OCI-LY3 (cell line): ENCODE data around the gene SPSB4.
"Not testable (repeated sequence)": the region's sequence is repeated elsewhere in the genome, so short reads cannot be mapped to it uniquely, and the experiment has no call there.

Experiments
- H2AFZ ChIP-seq: fragments of 200-600, 300-600 bp; shearing (Covaris generic); 2 replicates; pipeline ENCODE4 v1.6.0; 2014; ENCODE audit warnings: antibody characterized with exemption, low read depth, low read length
- H3K27ac ChIP-seq: fragments of 200-600, 300-600 bp; sonication (generic); 2 replicates; pipeline ENCODE4 v1.5.1; 2014; ENCODE audit warnings: mild to moderate bottlenecking, low read length, moderate library complexity, mixed read lengths
- H3K27me3 ChIP-seq: fragments of 200-600, 300-600 bp; sonication (generic); 2 replicates; pipeline ENCODE4 v1.6.1; 2014; ENCODE audit warnings: low read depth, low read length, mixed read lengths
- H3K36me3 ChIP-seq: fragments of 200-600, 300-600 bp; sonication (generic); replicated peaks from 2 replicates; pipeline ENCODE3; 2014; ENCODE audit warnings: low read depth, low read length, mixed read lengths
- H3K4me1 ChIP-seq: fragments of 300-600, 200-600 bp; sonication (generic); 2 replicates; pipeline ENCODE4 v1.6.1; 2014; ENCODE audit warnings: low read length, mixed read lengths
- H3K4me2 ChIP-seq: fragments of 200-600, 300-600 bp; sonication (generic); 2 replicates; pipeline ENCODE4 v1.6.1; 2014; ENCODE audit warnings: low read length, mixed read lengths
- H3K4me3 ChIP-seq: fragments of 300-600, 200-600 bp; sonication (generic); 2 replicates; pipeline ENCODE4 v1.5.1; 2014; ENCODE audit warnings: antibody characterized with exemption, mild to moderate bottlenecking, low read length, moderate library complexity
- H3K79me2 ChIP-seq: fragments of 300-600, 200-600 bp; shearing (Covaris generic); 2 replicates; pipeline ENCODE4 v1.6.1; 2014; ENCODE audit warnings: mild to moderate bottlenecking, low read length, mixed read lengths
- H3K9ac ChIP-seq: fragments of 300-600, 200-600 bp; shearing (Covaris generic); 2 replicates; pipeline ENCODE4 v1.6.0; 2014; ENCODE audit warnings: mild to moderate bottlenecking, low read length, moderate library complexity
- H3K9me3 ChIP-seq: fragments of 200-600, 300-600 bp; shearing (Covaris generic); 2 replicates; pipeline ENCODE4 v1.6.1; 2014; ENCODE audit warnings: low read length, mixed read lengths; ENCODE audit not compliant: insufficient read depth
- H4K20me1 ChIP-seq: fragments of 200-600, 300-600 bp; sonication (generic); 2 replicates; pipeline ENCODE4 v1.6.1; 2016; ENCODE audit warnings: low read length, mixed read lengths; ENCODE audit not compliant: insufficient read depth
- EZH2phosphoT487 ChIP-seq: fragments of 200-600 bp; shearing (Covaris generic); IDR thresholded peaks from 2 replicates; pipeline ENCODE4 v1.6.1; 2018; ENCODE audit warnings: antibody characterized with exemption, mixed run types, low read depth
- TF ChIP-seq, protein P1 (sequence below): fragments of 200-600, 300-600 bp; sonication (generic); IDR thresholded peaks from 2 replicates; pipeline ENCODE4 v1.5.1; 2014; ENCODE audit warnings: antibody characterized with exemption, low read length, low read depth

SPSB4 gene

DNA sequence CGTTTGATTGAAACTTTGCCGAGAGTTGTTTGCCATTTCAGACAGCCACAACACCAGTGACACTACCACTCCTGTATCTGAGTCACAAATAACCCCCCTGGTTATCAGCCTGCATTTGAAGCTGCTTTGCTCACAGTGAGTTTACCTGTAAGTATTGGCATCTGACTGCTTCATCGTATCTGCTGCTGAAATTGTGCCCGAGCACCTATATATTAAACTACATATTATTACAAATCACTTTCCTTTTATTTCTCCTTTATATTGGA lies 39.2 kb upstream of the SPSB4 start:
- no peak overlapping the region for H2AFZ ChIP-seq
- peak overlapping the region; percentile 29 for H3K4me2 ChIP-seq

GRCh38 chr3:141012571-141012970 lies 38.6 kb upstream of the SPSB4 start:
- no peak for TF ChIP-seq EZH2phosphoT487
- TF ChIP-seq, protein P1, sequence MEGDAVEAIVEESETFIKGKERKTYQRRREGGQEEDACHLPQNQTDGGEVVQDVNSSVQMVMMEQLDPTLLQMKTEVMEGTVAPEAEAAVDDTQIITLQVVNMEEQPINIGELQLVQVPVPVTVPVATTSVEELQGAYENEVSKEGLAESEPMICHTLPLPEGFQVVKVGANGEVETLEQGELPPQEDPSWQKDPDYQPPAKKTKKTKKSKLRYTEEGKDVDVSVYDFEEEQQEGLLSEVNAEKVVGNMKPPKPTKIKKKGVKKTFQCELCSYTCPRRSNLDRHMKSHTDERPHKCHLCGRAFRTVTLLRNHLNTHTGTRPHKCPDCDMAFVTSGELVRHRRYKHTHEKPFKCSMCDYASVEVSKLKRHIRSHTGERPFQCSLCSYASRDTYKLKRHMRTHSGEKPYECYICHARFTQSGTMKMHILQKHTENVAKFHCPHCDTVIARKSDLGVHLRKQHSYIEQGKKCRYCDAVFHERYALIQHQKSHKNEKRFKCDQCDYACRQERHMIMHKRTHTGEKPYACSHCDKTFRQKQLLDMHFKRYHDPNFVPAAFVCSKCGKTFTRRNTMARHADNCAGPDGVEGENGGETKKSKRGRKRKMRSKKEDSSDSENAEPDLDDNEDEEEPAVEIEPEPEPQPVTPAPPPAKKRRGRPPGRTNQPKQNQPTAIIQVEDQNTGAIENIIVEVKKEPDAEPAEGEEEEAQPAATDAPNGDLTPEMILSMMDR: no peak
- no peaks in the 10 kb centered on the region for H3K79me2 ChIP-seq
- no peaks in the 10 kb centered on the region for H3K36me3 ChIP-seq
- no peak overlapping the region for H3K27ac ChIP-seq
- no peak overlapping the region for H3K9ac ChIP-seq
- no peaks in the 10 kb centered on the region for H4K20me1 ChIP-seq
- no peak overlapping the region for H3K4me3 ChIP-seq
- no peaks in the 10 kb centered on the region for H3K9me3 ChIP-seq
- 0 out of 2 replicates have a peak, but pooled peaks cover 2% of the 10 kb centered on the region for H3K4me1 ChIP-seq
- no peak overlapping the region for H2AFZ ChIP-seq
- no peak overlapping the region for H3K4me2 ChIP-seq
- peaks cover 8% of the 10 kb centered on the region for H3K27me3 ChIP-seq

More for the DNA sequence above, 39.2 kb upstream of the SPSB4 start:
- Histone ChIP-seq H3K4me3 (no peak overlapping the region), H4K20me1 (no peaks in the 10 kb centered on the region), H3K36me3 (no peaks in the 10 kb centered on the region), H3K27ac (no peak overlapping the region), H3K27me3 (peaks cover 13% of the 10 kb centered on the region), H3K4me1 (0 out of 2 replicates have a peak, but pooled peaks cover 2% of the 10 kb centered on the region), H3K79me2 (no peaks in the 10 kb centered on the region), H3K9me3 (no peaks in the 10 kb centered on the region), H3K9ac (no peak overlapping the region)
- TF ChIP-seq EZH2phosphoT487: no peak
- TF ChIP-seq, protein P1: no peak

- H3K4me1 ChIP-seq: 0 out of 2 replicates have a peak, but pooled peaks cover 2% of the 10 kb centered on the region
- H4K20me1 ChIP-seq: no peaks in the 10 kb centered on the region
- H3K4me3 ChIP-seq: no peak overlapping the region
- no peak overlapping the region for H3K27ac ChIP-seq
- H2AFZ ChIP-seq: no peak overlapping the region
- no peaks in the 10 kb centered on the region for H3K9me3 ChIP-seq
- peaks cover 8% of the 10 kb centered on the region; the same call in 1 of the 2 replicates for H3K27me3 ChIP-seq
- H3K36me3 ChIP-seq: no peaks in the 10 kb centered on the region
- H3K79me2 ChIP-seq: no peaks in the 10 kb centered on the region
- TF ChIP-seq, protein P1: no peak
- no peak for TF ChIP-seq EZH2phosphoT487
- H3K9ac ChIP-seq: no peak overlapping the region
- no peak overlapping the region for H3K4me2 ChIP-seq
These were observed 35.7 kb upstream of the SPSB4 start for GRCh38 chr3:141015481-141015880.

DNA sequence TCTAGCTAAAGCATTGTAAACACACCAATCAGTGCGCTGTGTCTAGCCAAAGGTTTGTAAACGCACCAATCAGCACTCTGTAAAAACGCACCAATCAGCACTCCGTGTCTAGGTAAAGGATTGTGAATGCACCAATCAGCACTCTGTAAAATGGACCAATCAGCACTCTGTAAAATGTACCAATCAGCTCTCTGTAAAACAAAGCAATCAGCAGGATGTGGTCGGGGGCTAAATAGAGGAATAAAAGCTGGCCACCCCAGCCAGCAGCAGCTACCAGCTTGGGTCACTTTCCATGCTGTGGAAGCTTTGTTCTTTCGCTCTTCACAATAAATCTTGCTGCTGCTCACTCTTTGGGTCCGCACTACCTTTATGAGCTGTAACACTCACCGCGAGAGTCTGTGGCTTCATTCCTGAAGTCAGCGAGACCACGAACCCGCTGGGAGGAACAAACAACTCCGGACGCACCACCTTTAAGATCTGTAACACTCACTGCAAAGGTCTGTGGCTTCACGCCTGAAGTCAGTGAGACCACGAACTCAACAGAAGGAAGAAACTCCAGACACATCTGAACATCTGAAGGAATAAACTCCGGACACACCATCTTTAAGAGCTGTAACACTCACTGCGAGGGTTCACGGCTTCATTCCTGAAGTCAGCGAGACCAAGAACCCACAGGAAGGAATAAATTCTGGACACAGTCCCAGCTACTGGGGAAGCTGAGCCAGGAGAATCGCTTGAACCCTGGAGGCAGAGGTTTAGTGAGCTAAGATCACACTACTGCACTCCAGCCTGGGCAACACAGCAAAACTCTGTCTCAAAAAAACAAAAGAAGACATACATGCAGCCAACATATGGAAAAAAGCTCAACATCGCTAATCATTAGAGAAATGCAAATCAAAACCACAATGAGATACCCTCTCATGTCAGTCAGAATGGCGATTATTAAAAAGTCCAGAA lies 33.5 kb upstream of the SPSB4 start:
- H3K4me2 ChIP-seq, H3K79me2 ChIP-seq, H2AFZ ChIP-seq, H3K9ac ChIP-seq, H3K27me3 ChIP-seq, H3K36me3 ChIP-seq, H3K4me3 ChIP-seq, H3K27ac ChIP-seq, H3K9me3 ChIP-seq, H3K4me1 ChIP-seq, H4K20me1 ChIP-seq: not testable (repeated sequence)
